Neuronal stem cell (in vitro differentiated cells): Measurements from ENCODE around the gene RFC3.

ENCODE experiments used
- DNase-seq: peaks from one replicate; pipeline ENCODE4 v3.0.0-alpha.2; 2013; ENCODE audit warnings: low spot score
- H2AFZ ChIP-seq: one replicate; pipeline ENCODE4 v1.6.1; 2013; ENCODE audit warnings: mild to moderate bottlenecking, low read length, inconsistent platforms
- H2AK5ac ChIP-seq: 2 replicates; pipeline ENCODE4 v1.6.1; 2013; ENCODE audit warnings: low read depth, mild to moderate bottlenecking, inconsistent platforms, low read length, moderate library complexity, mixed read lengths
- H2BK120ac ChIP-seq: 2 replicates; pipeline ENCODE4 v1.6.1; 2013; ENCODE audit warnings: low read depth, mild to moderate bottlenecking, inconsistent platforms, low read length, moderate library complexity, mixed read lengths
- H2BK12ac ChIP-seq: one replicate; pipeline ENCODE4 v1.6.1; 2013; ENCODE audit warnings: low read length, inconsistent platforms
- H2BK15ac ChIP-seq: 2 replicates; pipeline ENCODE4 v1.6.1; 2013; ENCODE audit warnings: mild to moderate bottlenecking, low read length, inconsistent platforms, mixed read lengths
- H2BK5ac ChIP-seq: one replicate; pipeline ENCODE4 v1.6.1; 2013; ENCODE audit warnings: inconsistent platforms, mild to moderate bottlenecking, low read length, moderate library complexity
- H3K14ac ChIP-seq: one replicate; pipeline ENCODE4 v1.6.1; 2013; ENCODE audit warnings: low read length, inconsistent platforms
- H3K18ac ChIP-seq: 2 replicates; pipeline ENCODE4 v1.6.1; 2013; ENCODE audit warnings: low read length, inconsistent platforms
- H3K23ac ChIP-seq: 2 replicates; pipeline ENCODE4 v1.6.1; 2013; ENCODE audit warnings: low read depth, mild to moderate bottlenecking, mixed read lengths, low read length, inconsistent platforms; ENCODE audit not compliant: poor library complexity
- H3K27ac ChIP-seq: replicated peaks from 3 replicates; pipeline ENCODE4 v1.5.1; 2013; ENCODE audit warnings: low read length, inconsistent platforms
- H3K27me3 ChIP-seq, 3 experiments: 2 replicates each; pipeline ENCODE4 v1.6.1; 2013; ENCODE audit warnings: low read length in 3 of 3, mild to moderate bottlenecking in 2 of 3, inconsistent platforms in 1 of 3, low read depth in 1 of 3, mixed read lengths in 1 of 3, moderate library complexity in 1 of 3; ENCODE audit not compliant: control insufficient read depth in 3 of 3, insufficient read depth in 3 of 3
- H3K36me3 ChIP-seq, 2 donors: replicated peaks in 1 of 2; 2 replicates each; pipeline ENCODE4 v1.6.1; 2013; ENCODE audit warnings: low read length in 2 of 2; ENCODE audit not compliant: control insufficient read depth in 2 of 2, insufficient read depth in 2 of 2
- H3K4ac ChIP-seq: 2 replicates; pipeline ENCODE4 v1.6.1; 2013; ENCODE audit warnings: inconsistent platforms, mild to moderate bottlenecking, low read length, moderate library complexity
- H3K4me1 ChIP-seq, 2 donors: 1 replicate in 1 of 2; 2 replicates in 1 of 2; pipeline ENCODE4 v1.6.1; 2013; ENCODE audit warnings: low read length in 2 of 2, low read depth in 1 of 2; ENCODE audit not compliant: control insufficient read depth in 2 of 2, insufficient read depth in 1 of 2
- H3K4me2 ChIP-seq: one replicate; pipeline ENCODE4 v1.6.1; 2013; ENCODE audit warnings: mild to moderate bottlenecking, low read length, inconsistent platforms; ENCODE audit not compliant: insufficient read depth, poor library complexity, severe bottlenecking
- H3K4me3 ChIP-seq, 2 donors: 2 replicates each; pipeline ENCODE4 v1.5.1; 2013; ENCODE audit warnings: low read length in 2 of 2, mild to moderate bottlenecking in 2 of 2, inconsistent platforms in 1 of 2, moderate library complexity in 1 of 2
- H3K79me1 ChIP-seq: one replicate; pipeline ENCODE4 v1.6.1; 2013; ENCODE audit warnings: low read depth, mild to moderate bottlenecking, inconsistent platforms, low read length, moderate library complexity
- H3K9ac ChIP-seq: one replicate; pipeline ENCODE4 v1.6.1; 2013; ENCODE audit warnings: mild to moderate bottlenecking, low read depth, low read length, inconsistent platforms; ENCODE audit not compliant: poor library complexity
- H3K9me3 ChIP-seq, 2 donors: replicated peaks in 1 of 2; 2 replicates each; pipeline versions ENCODE3 to v1.6.1; 2013; ENCODE audit warnings: low read length in 2 of 2, mild to moderate bottlenecking in 2 of 2, inconsistent platforms in 1 of 2, low read depth in 1 of 2, mixed read lengths in 1 of 2, moderate library complexity in 1 of 2; ENCODE audit not compliant: control insufficient read depth in 2 of 2, insufficient read depth in 1 of 2
- H4K8ac ChIP-seq: one replicate; pipeline ENCODE4 v1.6.1; 2013; ENCODE audit warnings: low read depth, mild to moderate bottlenecking, inconsistent platforms, low read length, moderate library complexity
- H4K91ac ChIP-seq: one replicate; pipeline ENCODE4 v1.6.1; 2013; ENCODE audit warnings: low read length, low read depth, mild to moderate bottlenecking, inconsistent platforms; ENCODE audit not compliant: poor library complexity
- WGBS, 2 donors: extraction: QIAGEN DNeasy Blood & Tissue Kit; methylation state at CpG; one replicate each; pipeline ENCODE4 v1.1.7; 2013; ENCODE audit warnings: missing lambda C conversion rate in 2 of 2, mixed read lengths in 1 of 2; ENCODE audit not compliant: insufficient read length in 2 of 2, insufficient replicate concordance in 1 of 2; ENCODE audit errors: extremely low coverage in 2 of 2; 5-methylcytosine and 5-hydroxymethylcytosine counted together

The RFC3 gene

DNA sequence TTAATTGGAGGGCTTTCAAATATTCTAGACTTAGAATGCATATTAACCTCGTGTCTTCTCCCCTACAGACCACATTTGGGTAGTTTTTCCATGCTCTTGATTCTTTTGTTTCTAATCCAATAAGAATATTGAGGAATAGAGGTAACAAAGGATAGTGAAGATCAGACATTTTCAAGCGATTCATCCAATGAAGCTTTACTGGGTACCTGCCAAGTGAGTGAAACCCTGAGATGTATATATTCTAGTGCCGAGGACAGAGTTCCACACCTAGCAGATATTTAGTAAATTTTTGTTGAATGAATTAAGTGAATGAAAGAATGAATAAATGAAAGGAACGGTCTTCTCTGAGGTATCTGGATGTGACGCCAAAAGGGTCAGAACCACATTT lies 442 bp upstream of the RFC3 start:
- H3K4me2 ChIP-seq: peak overlapping the region; percentile 33
- H2BK12ac ChIP-seq: no peak overlapping the region
- H3K4ac ChIP-seq: no peak overlapping the region
- no peak overlapping the region for H4K91ac ChIP-seq
- H3K79me1 ChIP-seq: peaks cover 1% of the 10 kb centered on the region
- H3K18ac ChIP-seq: no peak overlapping the region
- H3K4me3 ChIP-seq: peak overlapping the region; percentile 63 to 99
- H4K8ac ChIP-seq: no peak overlapping the region
- H3K14ac ChIP-seq: no peak overlapping the region
- no peak overlapping the region for H3K9ac ChIP-seq
- no peak overlapping the region for H2BK120ac ChIP-seq
- peak overlapping the region; percentile 87 for H2AFZ ChIP-seq
- no peak for DNase-seq
- H2BK5ac ChIP-seq: no peak overlapping the region
- no peak overlapping the region for H3K23ac ChIP-seq
- peaks cover 6 to 30% of the 10 kb centered on the region in 2 donors for H3K36me3 ChIP-seq
- H3K27me3 ChIP-seq: no peaks in the 10 kb centered on the region
- no CpG with 5 or more reads among the region's 5 CpGs for WGBS, 2 donors
- H3K9me3 ChIP-seq: no peaks in the 10 kb centered on the region
- H3K27ac ChIP-seq: no peak overlapping the region
- H2BK15ac ChIP-seq: no peak overlapping the region
- no peaks in the 10 kb centered on the region for H3K4me1 ChIP-seq
- H2AK5ac ChIP-seq: no peak overlapping the region

DNA sequence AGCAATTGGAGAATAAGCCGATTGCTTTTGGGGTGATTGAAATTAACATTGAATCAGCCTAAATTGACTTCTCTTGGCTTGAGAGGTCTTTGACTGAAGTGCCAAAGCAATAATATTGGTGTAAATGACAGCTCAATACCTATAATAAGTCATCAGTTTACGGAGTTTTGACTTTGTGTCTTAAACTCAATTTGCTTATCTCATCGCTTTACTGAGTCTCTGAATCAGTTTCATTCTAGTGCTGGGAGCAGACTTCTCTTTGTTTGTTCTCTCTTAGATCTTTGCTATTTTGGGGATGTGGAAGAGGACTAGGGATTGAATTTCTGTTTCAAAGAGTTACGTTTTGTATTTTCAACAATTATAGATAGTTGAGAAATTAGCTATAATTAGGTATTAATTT lies 7.1 kb downstream of the RFC3 start:
- no peak overlapping the region for H2BK12ac ChIP-seq
- no peak overlapping the region for H2BK15ac ChIP-seq
- no CpG with 5 or more reads among the region's 4 CpGs for WGBS, 2 donors
- H2BK120ac ChIP-seq: no peak overlapping the region
- H2BK5ac ChIP-seq: no peak overlapping the region
- DNase-seq: no peak
- H3K79me1 ChIP-seq: peaks cover 2% of the 10 kb centered on the region
- H3K27me3 ChIP-seq: no peaks in the 10 kb centered on the region
- no peak overlapping the region for H2AFZ ChIP-seq
- no peak overlapping the region for H3K4me3 ChIP-seq
- H3K4me2 ChIP-seq: no peak overlapping the region
- H4K91ac ChIP-seq: no peak overlapping the region
- no peaks in the 10 kb centered on the region for H3K9me3 ChIP-seq
- no peak overlapping the region for H3K23ac ChIP-seq
- H4K8ac ChIP-seq: no peak overlapping the region
- H3K14ac ChIP-seq: no peak overlapping the region
- peaks cover 17 to 100% of the 10 kb centered on the region in 2 donors for H3K36me3 ChIP-seq
- H3K27ac ChIP-seq: no peak overlapping the region
- H2AK5ac ChIP-seq: no peak overlapping the region
- H3K4me1 ChIP-seq: no peaks in the 10 kb centered on the region
- no peak overlapping the region for H3K9ac ChIP-seq
- no peak overlapping the region for H3K18ac ChIP-seq
- H3K4ac ChIP-seq: no peak overlapping the region

DNA sequence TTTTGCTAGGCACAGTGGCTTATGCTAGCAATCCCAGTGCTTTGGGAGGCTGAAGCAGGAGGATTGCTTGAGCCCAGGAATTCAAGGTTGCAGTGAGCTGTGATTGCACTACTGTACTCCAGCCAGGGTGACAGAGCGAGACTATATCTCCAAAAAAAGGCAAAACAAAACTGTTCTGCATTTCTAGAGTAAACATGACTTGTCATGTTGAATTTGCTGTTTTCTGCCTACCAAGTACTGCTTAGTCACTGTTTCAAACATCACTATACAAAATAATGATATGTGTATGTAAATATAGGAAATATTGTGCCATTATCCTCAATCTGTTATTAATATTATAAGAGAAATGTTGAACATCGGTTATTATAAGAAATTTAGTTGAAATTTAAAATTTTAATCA lies 9.2 kb downstream of the RFC3 start:
- Histone ChIP-seq H3K4me3 (no peak overlapping the region), H3K14ac (no peak overlapping the region), H3K4me2 (no peak overlapping the region), H3K27ac (no peak overlapping the region), H3K4ac (no peak overlapping the region), H3K27me3 (no peaks in the 10 kb centered on the region), H2AFZ (no peak overlapping the region), H3K36me3 (peaks cover 17 to 100% of the 10 kb centered on the region in 2 donors), H2BK15ac (no peak overlapping the region), H3K9ac (no peak overlapping the region), H2AK5ac (no peak overlapping the region), H3K79me1 (peaks cover 2% of the 10 kb centered on the region), H4K91ac (no peak overlapping the region), H2BK12ac (no peak overlapping the region), H3K23ac (no peak overlapping the region), H2BK120ac (no peak overlapping the region), H3K4me1 (no peaks in the 10 kb centered on the region), H4K8ac (no peak overlapping the region), H3K9me3 (no peaks in the 10 kb centered on the region), H2BK5ac (no peak overlapping the region), H3K18ac (no peak overlapping the region)
- WGBS, 2 donors: no CpG with 5 or more reads among the region's 2 CpGs
- DNase-seq: no peak

DNA sequence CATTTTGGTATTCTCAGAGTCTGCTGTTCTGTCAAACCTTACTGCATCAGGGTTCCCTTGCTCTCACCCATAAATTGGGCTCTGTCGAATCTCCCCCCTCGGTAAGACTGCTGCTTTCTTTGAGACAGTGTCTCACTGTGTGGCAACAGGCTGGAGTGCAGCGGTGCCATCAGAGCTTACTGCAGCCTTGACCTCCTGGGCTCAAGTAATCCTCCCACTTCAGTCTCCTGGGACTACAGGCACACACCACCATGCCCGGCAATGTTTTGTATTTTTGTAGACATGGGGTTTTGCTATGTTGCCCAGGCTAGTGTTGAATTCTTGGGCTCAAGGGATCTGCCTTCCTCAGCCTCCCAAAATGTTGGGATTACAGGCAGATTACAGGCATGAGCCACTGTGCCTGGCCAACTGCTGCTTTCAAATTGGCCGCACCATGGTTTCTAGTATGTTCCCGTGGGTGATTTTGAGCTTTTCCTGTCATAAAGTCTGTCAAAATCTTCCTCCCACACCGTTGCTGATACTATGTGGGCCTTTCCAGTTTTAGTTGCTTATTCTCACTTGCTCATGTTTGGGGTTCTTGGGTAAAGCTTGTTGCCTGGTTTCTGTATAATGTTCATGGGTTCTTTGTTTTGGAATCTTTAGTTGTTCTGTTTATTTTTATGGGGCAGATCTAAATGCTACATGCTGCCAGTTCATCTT lies 10.6 kb downstream of the RFC3 start:
- Histone ChIP-seq H3K36me3 (peaks cover 17 to 100% of the 10 kb centered on the region in 2 donors), H3K27ac (no peak overlapping the region), H3K23ac (no peak overlapping the region), H3K4me3 (no peak overlapping the region), H3K4me1 (no peaks in the 10 kb centered on the region), H3K9ac (no peak overlapping the region), H2BK5ac (no peak overlapping the region), H2AFZ (no peak overlapping the region), H3K4ac (no peak overlapping the region), H2BK12ac (no peak overlapping the region), H2BK15ac (no peak overlapping the region), H2BK120ac (no peak overlapping the region), H4K91ac (no peak overlapping the region), H4K8ac (no peak overlapping the region), H3K18ac (no peak overlapping the region), H3K4me2 (no peak overlapping the region), H2AK5ac (no peak overlapping the region), H3K27me3 (no peaks in the 10 kb centered on the region), H3K79me1 (peaks cover 2% of the 10 kb centered on the region), H3K14ac (no peak overlapping the region), H3K9me3 (no peaks in the 10 kb centered on the region)
- no peak for DNase-seq
- no CpG with 5 or more reads among the region's 7 CpGs for WGBS, 2 donors
